Kidney tubule cell (primary cell): ENCODE measurements around the gene FANCC.
A peak's percentile ranks its signal among the peaks of the same experiment; 100 is the strongest.

ENCODE experiments used
- DNase-seq: peaks from one replicate; pipeline ENCODE4 v3.0.0-alpha.2; 2018; ENCODE audit warnings: low spot score

FANCC gene

DNA sequence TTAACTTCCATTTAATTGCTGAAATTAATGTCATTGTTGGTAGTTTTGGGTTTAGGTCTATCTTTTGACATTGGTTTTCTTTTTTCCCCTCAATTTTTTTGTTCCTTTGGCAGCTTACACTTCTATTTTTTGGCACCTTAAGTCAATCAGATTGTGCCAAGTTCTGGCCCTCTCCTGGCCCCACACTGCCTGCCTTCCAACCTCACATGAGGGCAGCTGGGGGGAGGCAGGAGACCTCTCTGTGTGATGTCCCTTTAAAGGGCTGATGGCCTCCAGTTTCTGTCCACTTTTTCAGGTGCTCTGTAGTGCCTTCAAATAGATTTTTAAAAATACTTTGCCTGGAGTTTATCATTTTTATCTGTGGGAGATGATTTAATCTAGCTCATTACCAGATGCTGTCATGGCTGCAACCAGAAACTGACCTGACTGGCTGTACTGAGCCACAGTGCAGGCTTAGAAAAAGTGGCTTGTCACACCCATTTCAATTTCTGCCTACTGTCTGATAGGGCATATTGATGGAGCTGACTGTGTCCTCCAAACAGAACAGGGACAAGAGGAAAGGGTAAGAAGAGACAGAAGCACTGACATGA, 196.6 kb downstream of the FANCC start:
- no peak for DNase-seq

DNA sequence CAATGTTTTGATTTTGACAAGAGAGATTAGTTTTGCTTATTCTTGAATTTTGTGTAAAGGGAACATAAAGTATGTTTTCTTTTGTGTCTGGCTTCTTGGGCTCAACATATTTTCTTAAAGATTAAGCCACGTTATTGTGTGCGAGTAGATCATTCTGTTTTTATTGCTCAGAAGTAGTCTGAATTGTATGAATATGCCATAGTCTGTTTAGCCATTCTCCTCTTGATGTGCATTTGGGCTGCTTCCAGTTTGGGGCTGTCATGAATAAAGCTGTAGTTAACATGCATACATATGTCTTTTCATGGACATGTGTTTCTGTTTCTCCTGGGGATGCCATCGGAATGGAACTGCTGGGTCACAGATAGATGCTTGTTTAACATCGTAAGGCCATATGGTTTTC, 198.9 kb downstream of the FANCC start:
- no peak for DNase-seq

DNA sequence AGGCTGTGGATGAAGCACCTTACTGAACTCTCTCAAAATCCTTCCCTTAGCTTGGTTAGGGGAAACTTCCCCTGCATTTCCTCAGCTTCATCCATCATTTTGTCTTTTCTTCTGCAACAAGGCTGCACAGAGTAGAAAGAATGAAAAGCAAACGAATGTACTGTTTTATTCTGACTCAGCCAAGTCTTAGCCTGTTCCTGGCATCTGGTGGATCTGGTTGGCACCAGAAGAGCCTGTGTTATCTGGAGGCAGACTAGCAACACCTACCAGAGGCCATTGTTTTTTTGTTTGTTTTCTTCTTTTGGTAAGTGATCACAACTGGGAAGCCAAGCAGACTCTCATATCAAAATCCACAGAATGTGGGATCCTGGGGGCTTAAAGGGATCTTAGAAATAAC, 200.7 kb downstream of the FANCC start:
- no peak for DNase-seq

DNA sequence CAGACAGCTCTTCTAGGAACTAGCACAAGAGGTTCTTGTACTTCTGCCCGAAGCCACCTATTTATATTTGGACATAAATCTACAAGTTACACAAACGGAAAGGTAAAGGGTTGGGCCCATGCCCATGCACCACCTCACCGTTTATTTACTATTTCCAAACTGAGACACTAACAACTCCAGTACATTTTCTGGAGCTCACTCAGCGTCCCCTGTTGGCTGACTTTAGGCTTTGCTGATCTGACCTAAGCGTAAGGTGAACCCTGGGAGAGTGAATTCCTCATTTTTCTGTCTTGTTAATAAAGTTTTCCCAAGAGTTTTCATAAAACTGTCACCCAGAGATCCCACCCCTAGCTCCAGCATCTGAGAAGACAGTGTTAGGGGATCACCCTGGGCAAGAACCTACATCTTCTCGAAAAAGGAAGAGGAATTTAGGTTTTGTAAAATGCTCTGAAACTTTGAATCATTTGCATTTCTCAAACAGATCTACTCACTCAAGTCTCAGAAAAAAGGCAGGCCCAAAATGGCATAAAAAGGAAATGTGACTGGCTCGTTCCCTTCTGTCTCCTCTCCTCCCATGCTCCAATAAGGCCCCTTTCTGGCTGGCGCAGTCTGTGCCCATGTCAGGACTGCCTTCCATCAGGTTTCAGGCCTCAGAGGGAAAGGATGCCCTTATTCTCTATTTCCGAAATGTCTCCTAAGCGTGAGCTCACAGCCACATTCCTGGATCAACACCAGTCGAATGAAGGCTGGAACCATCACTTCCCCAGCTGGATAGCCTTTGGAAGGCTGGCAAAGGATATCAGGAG, 201.3 kb downstream of the FANCC start:
- DNase-seq = no peak

DNA sequence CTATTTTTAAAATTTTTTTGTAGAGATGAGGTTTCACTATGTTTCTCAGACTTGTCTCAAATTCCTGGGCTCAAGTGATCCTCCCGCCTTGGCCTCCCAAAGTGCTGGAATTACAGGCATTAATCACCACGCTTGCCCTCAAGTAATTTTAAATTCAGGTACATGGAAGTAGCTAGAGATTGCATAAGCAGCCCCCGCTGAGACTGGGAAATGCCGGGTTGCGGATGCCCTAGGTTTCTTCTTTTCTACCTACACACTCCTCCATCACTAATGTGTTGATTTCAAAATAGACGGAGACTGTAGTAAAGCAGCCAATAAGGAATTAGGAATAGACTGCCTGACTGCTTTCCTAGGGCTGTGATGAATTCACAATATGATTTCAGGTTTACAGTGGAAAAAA, 202.4 kb downstream of the FANCC start:
- no peak for DNase-seq

DNA sequence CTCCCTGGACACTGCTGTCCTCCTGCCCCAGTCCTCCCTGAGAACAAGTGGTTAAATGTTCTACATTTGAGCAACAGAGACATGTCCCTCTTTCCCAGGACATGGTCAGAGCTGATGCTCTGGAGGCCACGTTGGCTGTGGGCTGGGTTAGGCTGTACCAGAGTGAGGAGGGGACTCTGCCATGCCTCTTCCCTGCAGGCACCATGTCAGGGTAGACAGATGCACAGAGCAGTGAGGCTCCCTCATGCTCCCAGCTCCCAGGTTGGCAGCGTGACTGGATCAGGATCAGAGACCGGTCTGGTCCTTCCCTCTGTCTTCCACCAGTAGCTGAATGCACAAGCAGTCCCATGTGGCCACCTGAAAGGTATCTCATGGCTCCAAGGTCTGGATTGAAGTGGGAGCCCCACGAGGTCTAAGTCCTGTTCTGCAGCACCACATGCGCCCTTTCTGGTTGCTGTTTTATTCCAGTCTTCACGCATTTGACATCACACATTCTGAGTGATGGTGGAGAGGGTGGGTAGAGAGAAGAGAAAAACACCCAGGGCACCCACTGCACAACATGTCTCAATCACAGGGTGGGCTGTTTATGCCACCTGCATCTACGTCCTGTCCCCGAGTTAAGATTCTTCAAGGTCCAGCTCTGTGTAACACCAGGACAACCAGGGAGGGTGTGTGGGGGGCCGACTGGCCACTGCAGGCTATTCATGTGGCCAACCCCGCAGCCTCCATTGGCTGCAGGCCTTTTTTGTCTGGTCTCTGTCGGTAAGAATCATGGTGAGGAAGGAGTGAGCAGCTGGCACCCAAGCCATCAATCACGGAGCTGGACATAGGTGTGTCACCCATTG, 204.9 kb downstream of the FANCC start:
- DNase-seq = no peak

DNA sequence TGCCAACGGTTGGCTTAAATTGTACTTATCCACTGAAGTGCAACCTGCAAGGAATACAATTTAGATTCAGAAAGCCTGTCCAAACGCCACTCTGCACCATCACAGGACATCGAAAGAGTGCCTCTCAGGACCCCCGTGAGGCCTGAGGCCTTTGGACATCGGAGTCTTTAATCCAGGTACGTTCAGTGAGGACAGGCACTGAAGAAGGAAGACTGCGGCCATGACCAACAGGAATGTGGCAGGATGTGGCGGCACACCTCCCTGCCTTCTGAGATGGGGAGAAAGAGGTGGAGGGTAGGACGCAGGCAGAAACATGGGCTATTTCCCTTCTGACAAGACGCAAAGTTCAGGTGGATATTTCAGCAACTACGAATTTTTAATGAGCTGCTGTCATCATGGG, 205.8 kb downstream of the FANCC start:
- DNase-seq = no peak

DNA sequence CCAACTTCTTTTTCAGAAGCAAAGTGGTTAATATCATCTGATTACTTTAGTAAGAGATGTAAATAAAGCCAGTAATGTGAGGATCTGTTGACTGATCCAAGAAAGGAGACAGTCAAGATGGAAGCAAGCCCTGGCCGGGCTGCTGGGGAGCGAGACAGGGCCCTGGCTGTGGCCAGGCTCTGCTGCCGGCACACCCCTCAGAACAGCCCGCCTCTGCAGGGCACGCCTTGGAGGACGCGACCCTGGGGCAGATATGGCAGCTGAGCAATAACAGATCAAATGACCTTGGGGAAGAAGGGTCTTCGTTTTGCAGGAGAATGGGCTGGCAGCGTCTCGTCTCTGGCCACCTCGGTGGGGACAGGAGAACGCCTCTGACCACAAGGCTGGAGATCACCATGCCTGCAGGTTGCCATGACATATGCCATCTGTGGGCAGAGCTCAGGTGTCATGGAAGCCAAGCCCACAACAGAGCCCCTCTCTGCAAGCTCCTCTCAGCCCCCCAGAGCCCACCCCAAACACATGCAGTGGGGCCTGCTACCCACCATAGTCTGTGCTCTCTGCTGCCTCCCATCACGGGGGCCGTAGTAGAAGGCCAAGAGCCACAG, 206.5 kb downstream of the FANCC start:
- DNase-seq = no peak

DNA sequence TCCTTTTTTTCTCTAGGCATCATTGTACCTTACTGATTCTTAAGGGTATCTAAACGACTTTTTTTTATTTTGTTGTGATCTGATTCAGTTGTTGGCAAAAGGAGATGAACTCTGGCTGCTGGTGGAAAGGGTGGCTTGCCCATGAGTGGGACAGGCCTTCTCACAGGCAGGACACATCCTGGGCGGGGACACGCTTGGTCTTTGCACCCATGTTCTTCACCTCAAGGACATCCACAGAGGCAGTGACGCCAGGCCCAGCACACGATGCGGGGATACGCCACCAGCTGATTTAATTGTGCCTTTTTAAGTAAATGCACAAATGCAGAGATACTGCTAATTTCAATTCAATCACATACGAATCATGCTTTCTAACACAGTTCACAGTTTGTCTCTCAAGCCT, 208.1 kb downstream of the FANCC start:
- no peak for DNase-seq

DNA sequence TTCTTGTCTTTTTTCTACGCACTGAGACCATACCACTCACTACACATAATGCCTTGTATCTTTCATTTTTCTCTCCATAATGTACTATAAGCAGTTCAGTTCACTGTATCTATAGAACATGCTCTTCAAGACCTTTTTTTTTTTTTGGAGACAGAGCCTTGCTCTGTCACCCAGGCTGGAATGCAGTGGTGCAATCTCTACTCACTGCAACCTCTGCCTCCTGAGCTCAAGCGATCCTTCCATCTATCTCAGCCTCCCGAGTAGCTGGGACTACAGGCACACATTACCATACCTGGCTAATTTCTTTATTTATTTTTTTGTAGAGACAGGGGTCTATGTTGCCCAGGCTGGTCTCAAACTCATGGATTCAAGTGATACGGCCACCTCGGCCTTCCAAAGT, 208.7 kb downstream of the FANCC start:
- no peak for DNase-seq

DNA sequence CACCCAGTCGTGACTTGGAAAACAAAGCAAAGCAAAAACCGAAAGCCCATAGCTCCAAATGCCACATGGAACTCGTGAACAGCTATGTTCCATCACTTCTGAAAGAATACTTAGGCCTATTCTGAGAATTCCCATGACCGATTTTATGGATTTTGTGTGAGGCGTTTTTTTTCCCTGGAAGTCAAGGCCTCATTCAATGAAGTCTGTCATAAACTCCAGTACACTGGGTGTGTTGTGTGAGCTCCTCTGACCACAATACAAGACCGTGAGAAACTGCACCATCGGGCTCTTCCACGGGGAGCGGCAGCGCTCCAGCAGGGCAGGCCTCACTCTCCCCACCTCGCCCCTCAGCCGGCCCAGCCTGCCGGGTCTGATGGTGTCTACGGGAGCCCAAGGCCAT, 209.5 kb downstream of the FANCC start:
- DNase-seq = no peak

DNA sequence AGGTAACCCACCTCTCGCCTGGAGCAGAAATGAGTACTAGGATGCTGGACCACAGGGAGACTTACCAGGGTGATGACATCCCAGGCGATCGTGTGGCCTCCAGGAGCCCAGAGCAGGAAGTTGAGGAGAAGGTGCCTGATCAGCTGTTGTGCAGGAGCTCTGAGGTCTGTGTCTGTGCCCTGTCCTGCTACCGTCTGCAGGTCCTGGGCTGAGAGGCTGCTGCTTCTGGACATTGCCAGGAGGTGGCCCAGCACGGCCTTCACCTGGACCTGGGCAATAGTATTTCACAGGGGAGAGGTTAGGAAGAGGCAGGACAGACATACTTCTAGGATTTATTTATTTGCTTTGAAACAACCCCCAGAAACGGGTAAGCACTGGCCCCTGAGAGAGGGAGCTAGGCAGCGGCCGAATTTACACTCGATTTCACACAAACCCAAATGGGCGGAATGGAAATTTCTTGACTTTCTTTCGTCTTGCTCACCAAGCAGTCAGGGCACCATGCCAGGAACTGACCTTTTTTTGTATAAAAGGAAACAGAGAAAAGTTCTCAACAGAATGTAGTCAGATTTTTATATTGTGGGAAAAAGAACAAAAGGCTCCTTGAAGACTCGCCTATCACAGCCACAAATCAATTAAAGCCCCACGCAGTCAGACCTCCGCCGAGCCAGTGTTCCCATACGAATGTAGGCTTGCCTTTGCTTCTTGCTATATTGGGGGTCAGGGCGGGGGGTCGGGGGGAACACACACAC, 210.3 kb downstream of the FANCC start:
- peak; percentile 74 for DNase-seq

DNA sequence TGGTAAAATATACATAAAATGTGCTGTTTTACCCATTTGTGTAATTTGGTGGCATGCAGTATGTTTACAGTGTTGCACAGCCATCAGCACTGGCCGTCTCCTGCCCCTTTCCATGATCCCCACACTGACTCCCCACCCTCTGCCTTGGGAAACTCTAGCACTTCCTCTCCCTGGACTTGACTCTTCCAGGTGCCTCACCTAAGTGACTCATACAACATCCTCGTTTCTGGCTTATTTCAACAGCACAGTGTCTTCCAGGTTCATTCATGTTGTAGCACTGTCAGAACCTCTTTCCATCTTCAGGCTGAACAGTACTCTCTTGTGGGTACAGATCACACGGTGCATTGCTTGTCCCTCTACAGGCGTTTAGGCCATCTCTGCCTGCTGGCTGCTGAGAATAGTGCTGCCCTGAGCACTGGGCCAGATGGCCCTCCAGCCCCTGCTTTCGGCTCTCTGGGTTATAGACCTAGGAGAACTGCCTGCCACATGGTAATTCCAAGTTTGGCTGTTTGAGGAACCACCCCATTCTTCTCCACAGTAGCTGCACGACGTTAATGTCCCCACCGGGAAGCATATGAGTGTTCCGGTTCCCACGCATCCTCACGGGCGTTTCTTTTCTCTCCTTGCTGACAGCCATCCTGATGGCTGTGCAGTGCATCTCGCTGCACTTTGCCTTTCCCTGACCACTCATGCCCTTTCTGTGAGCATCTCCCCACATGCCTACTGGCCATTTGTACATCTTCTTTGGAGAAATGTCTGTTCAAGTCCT, 211.8 kb downstream of the FANCC start:
- peak; percentile 74 for DNase-seq

DNA sequence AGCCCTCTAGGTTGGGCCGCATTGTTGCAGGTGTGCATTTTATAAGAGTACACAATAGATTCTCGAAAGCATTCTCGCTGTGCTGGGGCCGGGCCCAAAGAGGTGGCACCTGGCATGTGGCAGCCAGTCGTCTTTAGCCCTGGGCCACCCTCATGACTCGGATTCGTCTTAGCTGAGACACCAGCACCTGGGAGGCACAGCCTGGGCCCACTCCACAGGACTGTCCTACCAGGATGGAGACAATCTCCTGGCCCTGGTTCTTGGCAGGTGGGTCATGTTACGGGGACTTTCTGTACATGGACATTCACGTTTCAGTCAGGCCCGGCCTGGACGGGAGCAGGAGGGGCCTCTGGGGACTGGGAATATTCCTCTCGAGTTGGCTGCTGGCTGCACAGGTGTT, 212.5 kb downstream of the FANCC start:
- no peak for DNase-seq

DNA sequence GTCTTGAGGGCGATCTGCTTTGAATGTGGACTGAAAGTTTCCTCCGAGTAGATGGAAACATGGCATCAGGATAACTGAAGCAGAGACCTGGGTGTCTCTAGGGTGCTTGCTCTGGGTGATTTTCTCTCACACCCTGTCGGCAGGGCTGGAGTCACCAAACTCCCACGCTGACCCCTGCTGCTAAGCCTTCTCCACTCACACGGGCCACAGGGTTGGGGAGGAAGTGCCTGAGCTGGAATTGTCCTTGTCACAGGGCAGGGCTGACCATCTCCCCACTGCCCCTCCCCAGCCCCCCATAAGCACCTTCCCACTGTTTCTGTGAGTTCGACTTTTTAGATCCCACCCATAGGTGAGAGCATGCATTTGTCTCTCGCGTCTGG, 212.9 kb downstream of the FANCC start:
- no peak for DNase-seq

DNA sequence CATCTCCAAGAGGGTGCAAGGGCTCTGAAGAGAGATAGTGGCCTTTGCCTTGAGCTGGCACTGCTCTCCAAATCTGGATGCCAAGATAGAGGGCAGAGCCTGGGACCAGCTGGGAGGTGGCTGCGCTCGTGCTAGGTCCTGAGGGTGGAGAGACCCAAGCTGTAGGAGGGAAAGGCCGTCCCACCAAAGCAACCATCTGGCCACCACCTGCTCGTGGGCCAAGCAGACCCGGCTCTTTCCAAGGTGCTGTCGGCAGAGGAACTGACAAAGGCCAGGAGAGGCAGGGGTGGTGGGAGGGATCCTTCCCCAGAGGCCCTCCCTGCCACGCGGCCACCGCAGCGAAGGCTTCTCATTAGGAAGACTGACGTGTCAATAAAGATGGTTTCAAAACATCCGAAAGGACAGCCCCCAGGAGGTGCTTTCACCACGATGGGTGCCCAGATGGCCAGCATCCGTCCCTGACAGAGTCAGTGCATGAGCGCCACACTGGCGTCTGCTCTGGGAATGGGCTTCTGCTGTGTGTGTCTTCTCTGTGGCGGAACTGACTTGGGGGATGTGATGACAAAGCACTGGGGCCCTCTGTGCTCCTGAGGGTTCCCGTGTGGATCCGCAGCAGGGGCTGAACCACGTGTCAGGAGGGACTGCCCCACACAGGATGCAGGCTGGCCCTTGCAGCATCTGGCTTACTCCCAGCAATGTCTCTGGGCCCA, 213.5 kb downstream of the FANCC start:
- no peak for DNase-seq

DNA sequence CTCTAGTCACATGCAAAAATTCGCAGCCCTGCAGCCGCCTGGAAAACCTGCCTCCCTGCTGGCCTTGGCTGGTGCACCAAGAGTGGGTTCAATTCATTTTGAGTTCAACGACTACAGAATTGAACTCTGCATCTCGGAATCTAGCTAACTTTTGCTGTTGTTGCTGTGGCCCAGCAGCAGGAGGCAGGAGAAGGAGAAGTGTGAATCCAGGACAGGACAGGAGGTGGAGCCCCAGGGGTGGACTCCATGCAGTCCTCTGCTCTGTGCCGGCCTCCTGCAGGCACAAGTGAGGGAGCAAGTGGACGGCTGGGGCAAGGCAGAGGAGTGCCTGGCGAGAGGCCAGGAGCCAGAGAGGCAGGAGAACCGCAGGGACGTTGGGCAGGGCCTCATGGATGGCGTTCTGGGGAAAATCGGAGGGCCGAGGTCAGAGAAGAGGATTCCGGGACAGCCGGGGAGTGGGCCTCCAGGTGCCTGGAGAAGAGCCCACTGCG, 214.2 kb downstream of the FANCC start:
- no peak for DNase-seq

DNA sequence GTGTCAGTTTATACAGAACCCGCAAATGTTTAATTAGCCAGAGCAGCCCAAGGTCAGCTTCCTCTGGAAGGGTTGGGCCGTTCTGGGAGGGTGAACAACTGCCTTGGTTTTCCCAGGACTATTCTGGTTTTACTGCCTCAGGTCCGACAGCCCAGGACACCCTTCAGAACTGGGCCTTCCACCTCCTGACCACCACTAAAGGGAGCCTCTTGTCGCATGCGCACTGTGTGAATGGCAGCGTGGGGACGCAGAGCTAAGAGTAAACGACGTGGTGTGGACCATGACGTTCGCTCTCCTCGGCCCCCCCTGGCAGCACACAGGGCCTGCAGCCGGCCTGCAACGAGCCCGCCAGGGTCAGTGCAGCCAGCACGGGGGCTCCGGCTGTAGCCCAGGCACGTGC, 214.9 kb downstream of the FANCC start:
- no peak for DNase-seq

DNA sequence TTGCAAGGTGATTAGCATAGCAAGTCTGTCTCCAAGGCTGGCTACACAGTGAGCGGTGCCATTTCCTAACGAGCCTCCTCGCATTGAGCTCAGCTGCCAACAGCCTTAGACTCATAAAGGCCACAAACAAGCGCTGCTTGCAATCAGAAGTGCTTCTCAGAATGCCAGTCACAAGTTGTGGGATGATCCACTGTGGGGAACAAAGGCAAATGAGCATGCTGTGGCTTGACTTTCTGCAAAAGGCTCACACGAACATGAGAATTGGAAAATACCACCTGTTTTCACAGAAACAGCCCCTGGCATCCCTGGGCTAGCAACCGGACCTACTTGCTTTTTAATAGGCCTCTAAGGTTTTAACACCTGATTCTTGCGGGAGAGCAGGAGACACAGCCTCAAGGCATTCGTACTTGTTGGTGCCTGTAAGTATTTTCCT, 215.5 kb downstream of the FANCC start:
- DNase-seq = no peak

DNA sequence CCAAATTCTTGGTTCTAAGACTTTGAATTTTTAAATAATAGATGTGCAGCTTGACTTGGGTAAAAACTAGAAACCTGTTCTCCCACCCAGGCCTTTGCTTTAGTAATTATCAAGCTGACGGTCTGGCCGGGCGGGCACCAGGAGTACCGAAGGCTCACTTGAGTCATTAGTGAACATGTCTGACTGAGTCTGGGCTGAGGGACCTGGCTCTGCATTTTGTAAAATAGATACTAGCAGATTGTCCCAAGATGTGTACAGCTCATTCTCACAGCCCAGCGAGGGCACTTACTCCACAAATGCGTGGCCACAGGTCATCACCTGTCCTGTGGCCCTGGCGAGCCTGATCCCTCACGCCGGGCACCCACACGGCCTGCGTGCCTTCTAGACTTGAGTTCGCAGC, 216.2 kb downstream of the FANCC start:
- no peak for DNase-seq
